SU-DHL-6 (cell line): ENCODE data around the gene ABR.

Experiments
- H2AFZ ChIP-seq: fragments of 200-600 bp; sonication (generic); 2 replicates; pipeline ENCODE4 v1.6.1; 2014; ENCODE audit warnings: low read depth, mild to moderate bottlenecking, moderate library complexity, mixed read lengths, antibody characterized with exemption, low read length; ENCODE audit not compliant: severe bottlenecking
- H3F3A ChIP-seq: fragments of 200-600 bp; shearing (Covaris generic); 2 replicates; pipeline ENCODE4 v1.6.0; 2016; ENCODE audit warnings: antibody characterized with exemption, mild to moderate bottlenecking; ENCODE audit not compliant: insufficient read depth
- H3K27ac ChIP-seq: fragments of 200-600 bp; sonication (generic); 2 replicates; pipeline ENCODE4 v1.5.1; 2016; ENCODE audit warnings: low read depth, mild to moderate bottlenecking, low read length, moderate library complexity, mixed read lengths
- H3K27me3 ChIP-seq: fragments of 200-600 bp; sonication (generic), shearing (Covaris generic); 2 replicates; pipeline ENCODE4 v1.6.0; 2014; ENCODE audit warnings: mild to moderate bottlenecking, low read length
- H3K36me3 ChIP-seq: fragments of 200-600 bp; sonication (generic); 2 replicates; pipeline ENCODE4 v1.6.1; 2014; ENCODE audit warnings: mild to moderate bottlenecking, low read length, mixed read lengths
- H3K4me2 ChIP-seq: fragments of 300-600, 200-600 bp; shearing (Covaris generic), sonication (generic); 2 replicates; pipeline ENCODE4 v1.6.0; 2014; ENCODE audit warnings: low read length, low read depth, mild to moderate bottlenecking; ENCODE audit not compliant: poor library complexity, severe bottlenecking
- H3K4me3 ChIP-seq: fragments of 200-600 bp; sonication (generic); 2 replicates; pipeline ENCODE4 v1.5.1; 2014; ENCODE audit warnings: antibody characterized with exemption, low read length, mild to moderate bottlenecking, mixed read lengths; ENCODE audit not compliant: insufficient read depth, poor library complexity, severe bottlenecking
- H3K79me2 ChIP-seq: fragments of 200-600 bp; sonication (generic); 2 replicates; pipeline ENCODE4 v1.6.1; 2014; ENCODE audit warnings: mild to moderate bottlenecking, low read length, moderate library complexity; ENCODE audit not compliant: insufficient read depth
- H3K9ac ChIP-seq: fragments of 200-600 bp; sonication (generic); 2 replicates; pipeline ENCODE4 v1.7.0; 2014; ENCODE audit warnings: mild to moderate bottlenecking, low read length
- H3K9me2 ChIP-seq: fragments of 200-600 bp; sonication (generic); replicated peaks from 2 replicates; pipeline ENCODE4 v1.6.1; 2014; ENCODE audit warnings: low read length; ENCODE audit not compliant: insufficient read depth
- H3K9me3 ChIP-seq: fragments of 200-600 bp; sonication (generic); 2 replicates; pipeline ENCODE4 v1.6.1; 2014; ENCODE audit warnings: low read length, mixed read lengths; ENCODE audit not compliant: insufficient read depth
- H4K20me1 ChIP-seq: fragments of 200-600 bp; sonication (generic); 2 replicates; pipeline ENCODE4 v1.6.1; 2014; ENCODE audit warnings: low read depth, mild to moderate bottlenecking, antibody characterized with exemption, low read length, moderate library complexity, mixed read lengths
- CTCF ChIP-seq: fragments of 200-600 bp; sonication (generic); IDR thresholded peaks from one replicate; pipeline ENCODE4 v1.5.1; 2017; ENCODE audit warnings: antibody characterized with exemption, mild to moderate bottlenecking, low read length, moderate library complexity; ENCODE audit not compliant: insufficient read depth, poor library complexity, severe bottlenecking
- EZH2phosphoT487 ChIP-seq: fragments of 200-600 bp; sonication (generic), shearing (Covaris generic); conservative IDR thresholded peaks from 2 replicates; pipeline ENCODE4 v1.6.1; 2018; ENCODE audit warnings: mild to moderate bottlenecking, antibody characterized with exemption, low read length, moderate library complexity, mixed read lengths

The ABR gene

GRCh38 chr17:970364-970763, 209.4 kb downstream of the ABR start:
- H3K9me2 ChIP-seq: no peaks in the 10 kb centered on the region
- H3K4me2 ChIP-seq: no peak overlapping the region
- H3K9me3 ChIP-seq: no peaks in the 10 kb centered on the region
- H3K9ac ChIP-seq: no peak overlapping the region
- no peaks in the 10 kb centered on the region for H3K36me3 ChIP-seq
- TF ChIP-seq EZH2phosphoT487 (no peak), CTCF (no peak)
- H2AFZ ChIP-seq: no peak overlapping the region
- H3K27ac ChIP-seq: no peak overlapping the region
- no peaks in the 10 kb centered on the region for H3F3A ChIP-seq
- H3K79me2 ChIP-seq: no peaks in the 10 kb centered on the region
- H4K20me1 ChIP-seq: no peaks in the 10 kb centered on the region
- no peaks in the 10 kb centered on the region for H3K27me3 ChIP-seq
- no peak overlapping the region for H3K4me3 ChIP-seq

- Histone ChIP-seq H3K9me3 (no peaks in the 10 kb centered on the region), H3K79me2 (no peaks in the 10 kb centered on the region), H3K9me2 (no peaks in the 10 kb centered on the region), H4K20me1 (no peaks in the 10 kb centered on the region), H3K27ac (no peak overlapping the region), H3K4me2 (no peak overlapping the region), H3K9ac (no peak overlapping the region), H3K36me3 (no peaks in the 10 kb centered on the region), H3F3A (no peaks in the 10 kb centered on the region), H3K4me3 (no peak overlapping the region), H3K27me3 (no peaks in the 10 kb centered on the region), H2AFZ (no peak overlapping the region)
- TF ChIP-seq CTCF (no peak), EZH2phosphoT487 (no peak)
These were observed 209.9 kb downstream of the ABR start for GRCh38 chr17:969811-970355.

GRCh38 chr17:968812-969730, 210.7 kb downstream of the ABR start:
- no peak overlapping the region for H3K4me3 ChIP-seq
- no peaks in the 10 kb centered on the region for H3K79me2 ChIP-seq
- H4K20me1 ChIP-seq: no peaks in the 10 kb centered on the region
- H3K36me3 ChIP-seq: no peaks in the 10 kb centered on the region
- no peaks in the 10 kb centered on the region for H3K9me2 ChIP-seq
- H3K9me3 ChIP-seq: no peaks in the 10 kb centered on the region
- H2AFZ ChIP-seq: no peak overlapping the region
- TF ChIP-seq CTCF (no peak), EZH2phosphoT487 (no peak)
- H3F3A ChIP-seq: no peaks in the 10 kb centered on the region
- H3K4me2 ChIP-seq: no peak overlapping the region
- no peaks in the 10 kb centered on the region for H3K27me3 ChIP-seq
- H3K27ac ChIP-seq: no peak overlapping the region
- no peak overlapping the region for H3K9ac ChIP-seq
